HepG2 (cell line): Measurements from ENCODE around the gene IFT122. TPM values are rescaled to one million over a fixed set of nuclear protein-coding genes. Genes with fewer than 3 reads are reported as not detected.

ENCODE experiments used
- ATAC-seq: fragments of 200-7000 bp; cut with Tn5 transposase; 3 replicates; pipeline ENCODE4 v1.9.1; 2020; ENCODE audit warnings: mild to moderate bottlenecking, moderate library complexity
- BruUV-seq: library from RNA; stranded (reverse); fragments of 400-500 nt; replicated peaks from 2 replicates; lab custom pipeline; 2021; lab: Mats Ljungman, UMichigan
- CTCF ChIA-PET: fragments of 300-600 bp; formaldehyde crosslinking; extraction: SDS; loops from one replicate; lab custom pipeline; 2021; ENCODE audit warnings: low total read pairs, inconsistent platforms, low intra/inter-chr PET ratio; lab: Yijun Ruan, JAX
- POLR2A ChIA-PET: fragments of 350-600 bp; sonication (Branson Sonifier 250); formaldehyde crosslinking; loops from one replicate; lab custom pipeline; 2020; ENCODE audit warnings: antibody characterized with exemption, inconsistent platforms; lab: Yijun Ruan, JAX
- DNase-seq: peaks from one replicate; pipeline ENCODE4 v3.0.0-alpha.2; 2015; ENCODE audit warnings: low spot score
- FAIRE-seq: peaks from 3 replicates; lab custom pipeline; 2011; peaks lifted over from hg19 to GRCh38; lab: Jason Lieb, UNC
- H2AFZ ChIP-seq: one replicate; pipeline ENCODE4 v1.6.1; 2011; ENCODE audit warnings: low read length, inconsistent platforms
- H3K27ac ChIP-seq: fragments of 300-600 bp; 3 replicates; pipeline ENCODE4 v1.8.0; 2011; ENCODE audit warnings: mixed run types, mild to moderate bottlenecking, mixed read lengths, low read length, inconsistent platforms; ENCODE audit not compliant: insufficient read depth; ENCODE audit errors: extremely low read length
- H3K27me3 ChIP-seq, 2 experiments: fragments of 200-600 bp in 1 of 2; 2 replicates in 1 of 2; 3 replicates in 1 of 2; pipeline versions ENCODE4 v1.6.0 to v1.8.0; 2011; ENCODE audit warnings: low read length in 2 of 2, mild to moderate bottlenecking in 2 of 2, moderate library complexity in 2 of 2, inconsistent platforms in 1 of 2; ENCODE audit not compliant: insufficient read depth in 2 of 2, control insufficient read depth in 1 of 2
- H3K36me3 ChIP-seq, 2 experiments: fragments of 200-600 bp in 1 of 2; replicated peaks in 1 of 2; 2 replicates in 1 of 2; 3 replicates in 1 of 2; pipeline versions ENCODE4 v1.5.1 to v1.8.0; 2011; ENCODE audit warnings: low read length in 2 of 2, inconsistent platforms in 1 of 2; ENCODE audit not compliant: insufficient read depth in 2 of 2, control insufficient read depth in 1 of 2
- H3K4me1 ChIP-seq: 2 replicates; pipeline ENCODE4 v1.5.1; 2012; ENCODE audit warnings: low read length, inconsistent platforms; ENCODE audit not compliant: insufficient read depth
- H3K4me2 ChIP-seq: 2 replicates; pipeline ENCODE4 v1.6.0; 2011; ENCODE audit warnings: low read depth, low read length, inconsistent platforms
- H3K4me3 ChIP-seq, 3 experiments: fragments of 200-600 bp in 1 of 3; sonication (generic), shearing (Covaris generic) in 1 of 3; replicated peaks in 1 of 3; 2 replicates each; pipeline ENCODE4 v1.5.1; 2011 to 2016; ENCODE audit warnings: low read length in 3 of 3, inconsistent platforms in 2 of 3, low read depth in 2 of 3, mild to moderate bottlenecking in 2 of 3, control low read depth in 1 of 3, mixed read lengths in 1 of 3; ENCODE audit not compliant: insufficient read depth in 1 of 3
- H3K79me2 ChIP-seq: one replicate; pipeline ENCODE4 v1.6.1; 2011; ENCODE audit warnings: low read length, inconsistent platforms; ENCODE audit not compliant: insufficient read depth
- H3K9ac ChIP-seq: 2 replicates; pipeline ENCODE4 v1.6.0; 2011; ENCODE audit warnings: mild to moderate bottlenecking, low read depth, low read length, inconsistent platforms; ENCODE audit not compliant: insufficient read depth
- H3K9me3 ChIP-seq: 2 replicates; pipeline ENCODE4 v1.5.1; 2012; ENCODE audit warnings: mild to moderate bottlenecking, low read length
- H4K20me1 ChIP-seq: 2 replicates; pipeline ENCODE4 v1.6.0; 2011; ENCODE audit warnings: inconsistent platforms, mild to moderate bottlenecking, low read length, moderate library complexity; ENCODE audit not compliant: insufficient read depth
- ATF4 ChIP-seq, 2 experiments: fragments of 450-650 bp in 1 of 2; sonication (generic) in 1 of 2; formaldehyde crosslinking; IDR thresholded peaks; 2 replicates each; pipeline versions ENCODE4 v1.5.0 to v1.8.0; 2020 to 2022; ENCODE audit warnings: mild to moderate bottlenecking in 1 of 2, missing genetic modification reagents in 1 of 2
- CEBPZ ChIP-seq: IDR thresholded peaks from 2 replicates; pipeline ENCODE4 v1.6.1; 2012; ENCODE audit warnings: low read length, improper control_type of control experiment
- NFKB2 ChIP-seq: sonication (generic); formaldehyde crosslinking; IDR thresholded peaks from 2 replicates; pipeline ENCODE4 v1.4.0; 2020; ENCODE audit warnings: missing genetic modification reagents, borderline replicate concordance
- ZNF138 ChIP-seq: sonication (generic); formaldehyde crosslinking; IDR thresholded peaks from 2 replicates; pipeline ENCODE4 v1.5.0; 2020; ENCODE audit warnings: mild to moderate bottlenecking, low read depth, missing genetic modification reagents
- ZNF430 ChIP-seq: sonication (generic); formaldehyde crosslinking; IDR thresholded peaks from 2 replicates; pipeline ENCODE4 v1.9.0; 2021; ENCODE audit warnings: mild to moderate bottlenecking, missing genetic modification reagents
- ZZZ3 ChIP-seq: sonication (generic); formaldehyde crosslinking; IDR thresholded peaks from 2 replicates; pipeline ENCODE4 v1.4.0; 2020; ENCODE audit warnings: missing genetic modification reagents, mild to moderate bottlenecking, borderline replicate concordance
- WGBS: methylation state at CpG from one replicate; pipeline ENCODE4 v1.1.6; 2017; ENCODE audit warnings: low lambda C conversion rate; 5-methylcytosine and 5-hydroxymethylcytosine counted together
- in situ Hi-C: cut with HindIII; loops from 2 replicates; pipeline ENCODE4 v1.10.0; 2017; ENCODE audit warnings: low pct_unique_long_range_greater_than_20kb; ENCODE audit not compliant: extremely low pct_ligation_motif_present
- intact Hi-C: fragments of 100-400 bp; cut with micrococcal nuclease; formaldehyde crosslinking; loops from one replicate; pipeline ENCODE4 v1.10.0; 2022; ENCODE audit not compliant: unreplicated experiment
- polyA plus RNA-seq, 8 experiments: library from polyadenylated mRNA; depleted of rRNA in 3 of 8; stranded (reverse) in 7 of 8; unstranded in 1 of 8; fragments of >200 nt; fragmentation: Illumina TruSeq in 4 of 8; extraction: Trizol in 4 of 8; gene quantifications; 2 replicates each; pipeline versions ENCODE4 v1.2.1 to v1.2.3, GENCODE V29; 2011 to 2016; ENCODE audit warnings: low read depth in 4 of 8, missing spikeins in 1 of 8, mixed read lengths in 1 of 8; ENCODE audit not compliant: insufficient read depth in 1 of 8
- total RNA-seq, 5 experiments: library from RNA; depleted of rRNA; stranded (reverse); fragments of >200 nt; fragmentation: Illumina TruSeq; extraction: Trizol; gene quantifications; 2 replicates each; pipeline ENCODE4 v1.2.3, GENCODE V29; 2016; ENCODE audit warnings: low read depth in 1 of 5

The IFT122 gene
- total and polyA plus RNA-seq, 2 of the 13 experiments (the other 11 are each of a cell fraction or from before 2014, with no cell fraction given) = 10.1 to 10.3 TPM

DNA sequence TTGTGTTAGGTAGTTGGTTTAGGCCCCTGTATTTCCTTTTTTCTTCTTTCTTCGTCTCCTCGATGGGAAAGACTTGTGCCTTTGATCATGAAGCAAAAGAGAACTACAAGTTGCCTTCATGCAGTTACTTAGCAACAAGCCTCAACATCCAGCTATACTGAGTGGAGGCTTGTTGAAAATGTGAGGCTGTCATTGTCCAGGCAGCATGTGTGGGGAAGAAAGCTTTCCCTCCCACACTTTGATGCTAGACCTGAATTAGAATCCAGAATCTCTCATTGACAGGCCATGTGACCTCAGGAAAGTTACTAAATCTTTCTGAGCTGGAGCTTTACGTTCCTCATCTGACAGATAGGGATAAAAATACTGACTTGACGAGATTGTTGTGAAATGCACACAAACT lies 23.7 kb downstream of the IFT122 start:
- Histone ChIP-seq H3K9me3 (no peaks in the 10 kb centered on the region), H3K4me3 (no peak overlapping the region), H3K4me2 (no peak overlapping the region), H3K9ac (no peak overlapping the region), H4K20me1 (no peaks in the 10 kb centered on the region), H3K79me2 (no peaks in the 10 kb centered on the region), H3K4me1 (peaks cover 36% of the 10 kb centered on the region), H3K36me3 (peaks cover 0 to 2% of the 10 kb centered on the region in 2 experiments; a peak in 1 of 5 replicates), H3K27ac (no peak overlapping the region), H3K27me3 (no peaks in the 10 kb centered on the region), H2AFZ (no peak overlapping the region)
- in situ Hi-C loops = no loop called here
- CTCF ChIA-PET = no interaction called here
- 88% methylated on average over 4 of the region's 4 CpGs for WGBS
- TF ChIP-seq ZZZ3 (CRISPR knock-in tag) (no peak), ZNF138 (CRISPR knock-in tag) (no peak), CEBPZ (no peak), ATF4 (CRISPR knock-in tag; IDR thresholded peaks at IDR 0.05) (no peak), NFKB2 (CRISPR knock-in tag) (no peak), ZNF430 (no peak)
- DNase-seq (no peak), ATAC-seq (no peak), FAIRE-seq (no peak)
- BruUV-seq = no TSS peak
- POLR2A ChIA-PET = no interaction called here
- intact Hi-C loops = no loop called here
